Epithelial cell of proximal tubule (primary cell): Measurements from ENCODE around the gene HDAC4. TPM values are rescaled to one million over a fixed set of nuclear protein-coding genes. Genes with fewer than 3 reads are reported as not detected.

ENCODE experiments used
- DNase-seq: peaks from one replicate; pipeline ENCODE4 v3.0.0-alpha.2; 2011; ENCODE audit warnings: low read depth
- H3K4me3 ChIP-seq: 2 replicates; pipeline ENCODE4 v1.5.1; 2011; ENCODE audit warnings: low read depth, mild to moderate bottlenecking, low read length
- CTCF ChIP-seq: conservative IDR thresholded peaks from 2 replicates; pipeline ENCODE4 v1.5.1; 2012; ENCODE audit warnings: low read depth, mild to moderate bottlenecking, low read length
- total RNA-seq: library from RNA; depleted of rRNA; stranded (reverse); fragments of >200 nt; gene quantifications from 2 replicates; pipeline ENCODE4 v1.2.3, GENCODE V29; 2015

The HDAC4 gene
- total RNA-seq, 1 donor from 2014 or later = 23.2 TPM

GRCh38 chr2:239378021-239378917, 22.6 kb downstream of the HDAC4 start:
- TF ChIP-seq CTCF = no peak
- H3K4me3 ChIP-seq = no peak overlapping the region
- DNase-seq = no peak

- H3K4me3 ChIP-seq = no peak overlapping the region
- DNase-seq = no peak
- TF ChIP-seq CTCF = no peak
These were observed 23.2 kb downstream of the HDAC4 start for GRCh38 chr2:239377591-239377990.

GRCh38 chr2:239376942-239377531, 23.8 kb downstream of the HDAC4 start:
- no peak for DNase-seq
- H3K4me3 ChIP-seq = no peak overlapping the region
- no peak for TF ChIP-seq CTCF

GRCh38 chr2:239376351-239376750, 24.5 kb downstream of the HDAC4 start:
- TF ChIP-seq CTCF = no peak
- H3K4me3 ChIP-seq = no peak overlapping the region
- DNase-seq = no peak

GRCh38 chr2:239375278-239376061, 25.4 kb downstream of the HDAC4 start:
- TF ChIP-seq CTCF = no peak
- no peak overlapping the region for H3K4me3 ChIP-seq
- DNase-seq = no peak

GRCh38 chr2:239374896-239375277, 25.9 kb downstream of the HDAC4 start:
- no peak for TF ChIP-seq CTCF
- no peak for DNase-seq
- H3K4me3 ChIP-seq = no peak overlapping the region
